Trophoblast cell (in vitro differentiated cells and primary cell): ENCODE measurements around the gene GJD2.

Source experiments
- DNase-seq, 2 donors: peaks; one replicate each; pipeline ENCODE4 v3.0.0-alpha.2; 2016
- H2AFZ ChIP-seq: 2 replicates; pipeline ENCODE4 v1.6.1; 2013; ENCODE audit warnings: low read length, moderate library complexity, mild to moderate bottlenecking; ENCODE audit not compliant: insufficient read depth, poor library complexity
- H2AK5ac ChIP-seq: 2 replicates; pipeline ENCODE4 v1.6.1; 2013; ENCODE audit warnings: mild to moderate bottlenecking, low read length
- H2BK120ac ChIP-seq: 2 replicates; pipeline ENCODE4 v1.6.1; 2013; ENCODE audit warnings: low read length, mild to moderate bottlenecking, moderate library complexity; ENCODE audit not compliant: insufficient read depth, poor library complexity
- H2BK12ac ChIP-seq: 2 replicates; pipeline ENCODE4 v1.6.1; 2013; ENCODE audit warnings: mild to moderate bottlenecking, low read length, moderate library complexity
- H2BK5ac ChIP-seq: 2 replicates; pipeline ENCODE4 v1.6.1; 2013; ENCODE audit warnings: low read length, low read depth, moderate library complexity, mild to moderate bottlenecking; ENCODE audit not compliant: poor library complexity
- H3K14ac ChIP-seq: 2 replicates; pipeline ENCODE4 v1.6.1; 2013; ENCODE audit warnings: mild to moderate bottlenecking, low read length
- H3K18ac ChIP-seq: 2 replicates; pipeline ENCODE4 v1.6.1; 2013; ENCODE audit warnings: mild to moderate bottlenecking, low read length
- H3K23ac ChIP-seq: 2 replicates; pipeline ENCODE4 v1.6.1; 2013; ENCODE audit warnings: low read length
- H3K27ac ChIP-seq: 2 replicates; pipeline ENCODE4 v1.5.1; 2013; ENCODE audit warnings: low read depth, mild to moderate bottlenecking, inconsistent platforms, low read length, moderate library complexity
- H3K27me3 ChIP-seq: 2 replicates; pipeline ENCODE4 v1.6.1; 2013; ENCODE audit warnings: inconsistent platforms, mild to moderate bottlenecking, low read length, moderate library complexity; ENCODE audit not compliant: insufficient read depth
- H3K36me3 ChIP-seq, 2 experiments: 1 replicate in 1 of 2; 2 replicates in 1 of 2; pipeline ENCODE4 v1.6.1; 2013; ENCODE audit warnings: low read length in 2 of 2, mild to moderate bottlenecking in 2 of 2, moderate library complexity in 1 of 2; ENCODE audit not compliant: insufficient read depth in 2 of 2, control insufficient read depth in 1 of 2
- H3K4ac ChIP-seq: 2 replicates; pipeline ENCODE4 v1.6.1; 2013; ENCODE audit warnings: low read depth, mild to moderate bottlenecking, low read length, moderate library complexity
- H3K4me1 ChIP-seq, 2 experiments: 1 replicate in 1 of 2; 2 replicates in 1 of 2; pipeline ENCODE4 v1.6.1; 2013; ENCODE audit warnings: low read length in 2 of 2, mild to moderate bottlenecking in 2 of 2, moderate library complexity in 1 of 2; ENCODE audit not compliant: insufficient read depth in 2 of 2, control insufficient read depth in 1 of 2
- H3K4me2 ChIP-seq: 2 replicates; pipeline ENCODE4 v1.6.1; 2013; ENCODE audit warnings: inconsistent platforms, mild to moderate bottlenecking, low read length, moderate library complexity
- H3K4me3 ChIP-seq: 2 replicates; pipeline ENCODE4 v1.5.1; 2013; ENCODE audit warnings: mild to moderate bottlenecking, low read depth, low read length, inconsistent platforms
- H3K79me1 ChIP-seq: one replicate; pipeline ENCODE4 v1.6.1; 2013; ENCODE audit warnings: low read length
- H3K79me2 ChIP-seq: 2 replicates; pipeline ENCODE4 v1.6.1; 2013; ENCODE audit warnings: low read length, mild to moderate bottlenecking; ENCODE audit not compliant: control insufficient read depth, insufficient read depth, poor library complexity
- H3K9ac ChIP-seq: 2 replicates; pipeline ENCODE4 v1.6.1; 2013; ENCODE audit warnings: mild to moderate bottlenecking, low read length
- H3K9me3 ChIP-seq: 2 replicates; pipeline ENCODE4 v1.6.1; 2013; ENCODE audit warnings: low read depth, mild to moderate bottlenecking, control low read depth, inconsistent platforms, low read length; ENCODE audit not compliant: insufficient read depth
- H4K12ac ChIP-seq: 2 replicates; pipeline ENCODE4 v1.6.1; 2013; ENCODE audit warnings: low read depth, mild to moderate bottlenecking, low read length, moderate library complexity
- H4K8ac ChIP-seq: 2 replicates; pipeline ENCODE4 v1.6.1; 2013; ENCODE audit warnings: low read depth, mild to moderate bottlenecking, low read length, moderate library complexity
- H4K91ac ChIP-seq: one replicate; pipeline ENCODE4 v1.6.1; 2013; ENCODE audit warnings: low read depth, mild to moderate bottlenecking, low read length, moderate library complexity
- WGBS: extraction: QIAGEN DNeasy Blood & Tissue Kit; methylation state at CpG from one replicate; pipeline ENCODE4 v1.1.7; 2013; ENCODE audit warnings: missing lambda C conversion rate; ENCODE audit not compliant: insufficient read length, insufficient coverage; ENCODE audit errors: extremely low coverage; 5-methylcytosine and 5-hydroxymethylcytosine counted together

GJD2 gene

DNA sequence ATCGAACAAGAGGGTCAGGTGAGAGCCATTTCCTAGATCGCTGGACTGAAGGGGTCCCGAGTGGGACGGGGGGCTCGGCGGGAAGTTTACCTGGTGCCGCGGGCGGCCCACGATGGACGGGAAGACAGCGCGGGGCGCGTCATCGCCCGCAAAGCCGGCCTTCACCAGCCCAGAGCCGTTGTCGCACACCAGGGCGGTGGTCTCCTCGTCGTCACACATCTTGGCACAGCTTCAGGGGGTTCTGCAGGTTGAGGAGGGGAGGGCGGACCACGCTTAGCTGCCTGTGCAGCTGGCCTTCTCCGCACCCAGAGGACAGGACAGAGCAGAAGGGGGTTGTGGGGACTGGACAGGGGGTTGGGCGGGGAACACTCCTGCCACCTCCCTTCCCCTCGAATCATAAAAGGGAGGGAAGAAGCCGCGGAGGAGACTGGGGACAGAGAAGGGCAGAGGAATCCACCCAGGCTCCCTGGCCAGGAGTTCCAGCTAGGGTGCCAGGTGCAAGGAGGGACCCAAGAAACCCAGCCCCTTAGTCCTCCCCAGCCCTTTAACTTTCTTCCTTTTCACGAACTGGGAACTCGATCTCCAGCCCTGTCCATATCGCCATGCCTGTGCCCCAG lies 39.9 kb upstream of the GJD2 start:
- Histone ChIP-seq H3K27me3 (no peaks in the 10 kb centered on the region), H2BK5ac (peak overlapping the region; percentile 98), H2BK120ac (peak overlapping the region; percentile 92), H3K23ac (no peak overlapping the region), H3K36me3 (peaks cover 24 to 40% of the 10 kb centered on the region in 2 experiments), H3K79me2 (peaks cover 29% of the 10 kb centered on the region), H3K4me1 (peaks cover 23 to 28% of the 10 kb centered on the region in 2 experiments), H3K18ac (peak overlapping the region; percentile 96), H4K91ac (peak overlapping the region; percentile 100), H3K9ac (peak overlapping the region; percentile 99), H3K4ac (peak overlapping the region; percentile 96), H3K14ac (peak overlapping the region; percentile 87), H4K8ac (peak overlapping the region; percentile 79), H3K4me2 (peak overlapping the region; percentile 76), H3K9me3 (no peaks in the 10 kb centered on the region), H2AK5ac (peak overlapping the region; percentile 62), H3K27ac (peak overlapping the region; percentile 98), H3K4me3 (peak overlapping the region; percentile 92), H2BK12ac (peak overlapping the region; percentile 47), H2AFZ (peak overlapping the region; percentile 65), H3K79me1 (peaks cover 49% of the 10 kb centered on the region), H4K12ac (peak overlapping the region; percentile 86)
- no CpG with 5 or more reads among the region's 33 CpGs for WGBS
- no peak for DNase-seq

DNA sequence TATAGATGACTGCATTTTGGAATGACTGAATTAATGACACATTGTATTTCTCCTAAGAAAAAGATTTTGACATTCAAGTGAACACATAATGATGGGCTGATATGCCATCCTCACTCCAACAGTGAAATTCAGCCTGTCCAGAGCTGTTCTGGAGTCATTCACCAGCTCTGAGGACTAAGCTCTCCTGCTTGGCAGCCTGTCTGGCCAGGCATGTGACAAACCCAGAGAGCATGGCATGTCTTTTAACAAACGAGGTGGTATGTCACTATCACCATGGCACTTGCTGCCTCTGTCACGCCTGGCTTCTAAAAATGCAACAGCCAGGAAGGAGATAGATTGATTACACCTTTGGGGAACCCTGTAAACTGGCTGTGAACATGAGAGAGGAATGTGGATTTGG lies 39.1 kb upstream of the GJD2 start:
- Histone ChIP-seq H3K27me3 (no peaks in the 10 kb centered on the region), H4K91ac (no peak overlapping the region), H2BK5ac (peak overlapping the region; percentile 7), H4K12ac (no peak overlapping the region), H3K23ac (peak overlapping the region; percentile 34), H2BK12ac (no peak overlapping the region), H3K9ac (peak overlapping the region; percentile 99), H3K4me2 (peak overlapping the region; percentile 76), H3K79me2 (peaks cover 27% of the 10 kb centered on the region), H2BK120ac (no peak overlapping the region), H3K4me3 (peak overlapping the region; percentile 92), H4K8ac (peak overlapping the region; percentile 51), H2AK5ac (no peak overlapping the region), H3K4me1 (peaks cover 17 to 23% of the 10 kb centered on the region in 2 experiments), H3K36me3 (peaks cover 24 to 40% of the 10 kb centered on the region in 2 experiments), H3K4ac (peak overlapping the region; percentile 53), H3K27ac (peak overlapping the region; percentile 98), H2AFZ (no peak overlapping the region), H3K18ac (peak overlapping the region; percentile 3), H3K9me3 (no peaks in the 10 kb centered on the region), H3K79me1 (peaks cover 42% of the 10 kb centered on the region), H3K14ac (peak overlapping the region; percentile 13)
- DNase-seq: no peak
- no CpG with 5 or more reads among the region's 2 CpGs for WGBS

DNA sequence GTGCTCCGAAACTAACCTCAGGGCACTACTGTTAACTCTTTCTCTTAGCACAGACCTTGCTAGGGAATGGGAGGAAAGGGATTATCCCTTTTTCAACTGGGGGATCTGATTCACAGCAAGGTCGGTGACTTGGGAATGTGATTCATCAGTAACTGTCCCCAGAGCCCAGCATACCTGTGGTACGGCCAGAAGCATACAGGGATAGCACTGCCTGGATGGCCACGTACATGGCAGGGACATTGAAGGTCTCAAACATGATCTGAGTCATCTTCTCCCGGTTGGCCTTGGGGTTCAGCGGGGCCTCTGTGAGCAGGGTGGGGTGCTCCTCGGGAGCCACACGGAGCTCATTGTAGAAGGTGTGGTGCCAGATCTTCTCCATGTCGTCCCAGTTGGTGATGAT lies 38.3 kb upstream of the GJD2 start:
- Histone ChIP-seq H2AFZ (no peak overlapping the region), H3K27me3 (no peaks in the 10 kb centered on the region), H3K23ac (no peak overlapping the region), H4K12ac (peak overlapping the region; percentile 10), H2BK12ac (no peak overlapping the region), H3K27ac (peak overlapping the region; percentile 78), H3K9ac (peak overlapping the region; percentile 83), H4K8ac (peak overlapping the region; percentile 59), H2BK5ac (peak overlapping the region; percentile 59), H3K4me2 (peak overlapping the region; percentile 61), H3K18ac (peak overlapping the region; percentile 79), H3K4me1 (peaks cover 17 to 19% of the 10 kb centered on the region in 2 experiments), H3K9me3 (no peaks in the 10 kb centered on the region), H2BK120ac (no peak overlapping the region), H2AK5ac (no peak overlapping the region), H4K91ac (peak overlapping the region; percentile 76), H3K4me3 (peak overlapping the region; percentile 71), H3K4ac (peak overlapping the region; percentile 2), H3K79me2 (peaks cover 27% of the 10 kb centered on the region), H3K14ac (peak overlapping the region; percentile 75), H3K79me1 (peaks cover 39% of the 10 kb centered on the region), H3K36me3 (peaks cover 24 to 40% of the 10 kb centered on the region in 2 experiments)
- no CpG with 5 or more reads among the region's 9 CpGs for WGBS
- no peak for DNase-seq

DNA sequence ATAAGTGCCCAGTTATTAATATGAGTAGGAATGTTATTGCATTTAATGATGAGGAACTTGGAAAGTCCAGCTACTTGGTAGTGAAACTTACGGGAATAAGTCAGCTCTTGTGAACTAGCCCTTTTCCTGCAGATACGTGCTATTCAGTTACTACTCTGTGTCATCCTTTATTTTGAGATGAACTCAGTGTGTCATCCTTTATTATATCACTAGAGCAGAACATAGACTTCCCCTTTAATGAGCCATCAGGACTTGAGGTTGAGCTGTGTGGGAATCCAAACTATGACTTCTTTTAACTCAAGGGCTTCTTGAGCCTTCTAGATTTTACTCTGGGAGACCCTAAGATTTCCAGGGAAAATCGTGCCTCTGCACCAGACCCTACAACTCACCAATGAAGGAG lies 36.9 kb upstream of the GJD2 start:
- H3K14ac ChIP-seq: peak overlapping the region; percentile 36
- peaks cover 24 to 40% of the 10 kb centered on the region in 2 experiments for H3K36me3 ChIP-seq
- H3K4me2 ChIP-seq: peak overlapping the region; percentile 61
- no peak overlapping the region for H2AK5ac ChIP-seq
- peak overlapping the region; percentile 23 for H2BK12ac ChIP-seq
- H3K27me3 ChIP-seq: no peaks in the 10 kb centered on the region
- peaks cover 33% of the 10 kb centered on the region for H3K79me1 ChIP-seq
- H3K23ac ChIP-seq: no peak overlapping the region
- peak overlapping the region; percentile 55 for H3K18ac ChIP-seq
- no CpG with 5 or more reads among the region's 3 CpGs for WGBS
- peak overlapping the region; percentile 58 for H3K27ac ChIP-seq
- no peak overlapping the region for H2BK120ac ChIP-seq
- no peak overlapping the region for H2BK5ac ChIP-seq
- no peak overlapping the region for H2AFZ ChIP-seq
- peaks cover 13 to 16% of the 10 kb centered on the region in 2 experiments for H3K4me1 ChIP-seq
- H3K4ac ChIP-seq: no peak overlapping the region
- H3K4me3 ChIP-seq: peak overlapping the region; percentile 60
- H4K8ac ChIP-seq: no peak overlapping the region
- H3K9me3 ChIP-seq: no peaks in the 10 kb centered on the region
- H4K91ac ChIP-seq: no peak overlapping the region
- H3K9ac ChIP-seq: peak overlapping the region; percentile 6
- H4K12ac ChIP-seq: no peak overlapping the region
- no peak for DNase-seq
- H3K79me2 ChIP-seq: peaks cover 27% of the 10 kb centered on the region
